ENCODE data around the gene ZAP70. TPM values are rescaled to one million over a fixed set of nuclear protein-coding genes. Genes with fewer than 3 reads are reported as not detected.

ZAP70 gene
- polyA plus RNA-seq, 1 donor (not counting 4 experiments of a cell fraction or from before 2014, with no cell fraction given) = 1.6 TPM

GRCh38 chr2:97703741-97704140, 9.6 kb upstream of the ZAP70 start:
- Histone ChIP-seq H2AFZ (ENCODE audit: control insufficient read depth, low read length) (no peak overlapping the region), H3K9me1 (ENCODE audit: control insufficient read depth, extremely low read depth, insufficient read depth, low read length) (no peaks in the 10 kb centered on the region), H3K27me3 (ENCODE audit: control insufficient read depth, extremely low read depth, insufficient read depth, low read length) (no peaks in the 10 kb centered on the region), H3K9me3 (ENCODE audit: control insufficient read depth, low read depth, low read length) (no peaks in the 10 kb centered on the region), H3K79me2 (ENCODE audit: control insufficient read depth, insufficient read depth, low read length) (no peaks in the 10 kb centered on the region), H3K9ac (ENCODE audit: control insufficient read depth, extremely low read depth, insufficient read depth, low read length) (no peak overlapping the region), H3K4me1 (ENCODE audit: control insufficient read depth, extremely low read depth, insufficient read depth, low read length) (no peaks in the 10 kb centered on the region), H3K36me3 (ENCODE audit: control insufficient read depth in 2 of 2, extremely low read depth in 1 of 2, insufficient read depth in 2 of 2, low read length in 2 of 2) (no peaks in the 10 kb centered on the region), H3K27ac (ENCODE audit: control insufficient read depth, insufficient read depth, low read length) (no peak overlapping the region), H3K4me2 (ENCODE audit: control insufficient read depth, extremely low read depth, insufficient read depth, low read depth, low read length) (no peak overlapping the region), H3K4me3 (ENCODE audit: control insufficient read depth in 2 of 3, extremely low read depth in 1 of 3, insufficient read depth in 2 of 3, low read depth in 1 of 3, low read length in 3 of 3) (no peak overlapping the region), H4K20me1 (ENCODE audit: control insufficient read depth, extremely low read depth, insufficient read depth, low read length) (no peaks in the 10 kb centered on the region)
- no peak for FAIRE-seq
- no peak for DNase-seq (ENCODE audit: low read depth, low spot score)
- TF ChIP-seq EZH2 (IDR thresholded peaks at IDR 0.05; ENCODE audit: low read length) (no peak), CTCF (optimal IDR thresholded peaks at IDR 0.05 in 1 of 3, IDR thresholded peaks at IDR 0.05 in 1 of 3, conservative IDR thresholded peaks at IDR 0.05 in 1 of 3; ENCODE audit: extremely low read depth in 1 of 3, insufficient read depth in 2 of 3, low read length in 3 of 3) (no peak)
- dilution Hi-C loops (cut with MboI; ENCODE audit: extremely low pct_ligation_motif_present, low sequenced_read_pairs) = no loop called here

GRCh38 chr2:97704989-97705388, 8.4 kb upstream of the ZAP70 start:
- no peaks in the 10 kb centered on the region for H3K4me1 ChIP-seq (ENCODE audit: control insufficient read depth, extremely low read depth, insufficient read depth, low read length)
- H3K27me3 ChIP-seq (ENCODE audit: control insufficient read depth, extremely low read depth, insufficient read depth, low read length) = no peaks in the 10 kb centered on the region
- H3K36me3 ChIP-seq (ENCODE audit: control insufficient read depth in 2 of 2, extremely low read depth in 1 of 2, insufficient read depth in 2 of 2, low read length in 2 of 2) = no peaks in the 10 kb centered on the region
- H3K79me2 ChIP-seq (ENCODE audit: control insufficient read depth, insufficient read depth, low read length) = no peaks in the 10 kb centered on the region
- H3K9me1 ChIP-seq (ENCODE audit: control insufficient read depth, extremely low read depth, insufficient read depth, low read length) = no peaks in the 10 kb centered on the region
- dilution Hi-C loops (cut with MboI; ENCODE audit: extremely low pct_ligation_motif_present, low sequenced_read_pairs) = no loop called here
- FAIRE-seq = no peak
- no peak for DNase-seq (ENCODE audit: low read depth, low spot score)
- no peak overlapping the region for H3K4me2 ChIP-seq (ENCODE audit: control insufficient read depth, extremely low read depth, insufficient read depth, low read depth, low read length)
- no peak overlapping the region for H3K9ac ChIP-seq (ENCODE audit: control insufficient read depth, extremely low read depth, insufficient read depth, low read length)
- no peaks in the 10 kb centered on the region for H3K9me3 ChIP-seq (ENCODE audit: control insufficient read depth, low read depth, low read length)
- no peak overlapping the region for H3K4me3 ChIP-seq (ENCODE audit: control insufficient read depth in 2 of 3, extremely low read depth in 1 of 3, insufficient read depth in 2 of 3, low read depth in 1 of 3, low read length in 3 of 3)
- no peak overlapping the region for H2AFZ ChIP-seq (ENCODE audit: control insufficient read depth, low read length)
- no peaks in the 10 kb centered on the region for H4K20me1 ChIP-seq (ENCODE audit: control insufficient read depth, extremely low read depth, insufficient read depth, low read length)
- no peak for TF ChIP-seq EZH2 (IDR thresholded peaks at IDR 0.05; ENCODE audit: low read length)
- TF ChIP-seq CTCF (optimal IDR thresholded peaks at IDR 0.05 in 1 of 3, IDR thresholded peaks at IDR 0.05 in 1 of 3, conservative IDR thresholded peaks at IDR 0.05 in 1 of 3; ENCODE audit: extremely low read depth in 1 of 3, insufficient read depth in 2 of 3, low read length in 3 of 3) = no peak
- H3K27ac ChIP-seq (ENCODE audit: control insufficient read depth, insufficient read depth, low read length) = no peak overlapping the region

Data from keratinocyte (primary cell).